Measurements from ENCODE around the gene MIA3.

Gene MIA3

DNA sequence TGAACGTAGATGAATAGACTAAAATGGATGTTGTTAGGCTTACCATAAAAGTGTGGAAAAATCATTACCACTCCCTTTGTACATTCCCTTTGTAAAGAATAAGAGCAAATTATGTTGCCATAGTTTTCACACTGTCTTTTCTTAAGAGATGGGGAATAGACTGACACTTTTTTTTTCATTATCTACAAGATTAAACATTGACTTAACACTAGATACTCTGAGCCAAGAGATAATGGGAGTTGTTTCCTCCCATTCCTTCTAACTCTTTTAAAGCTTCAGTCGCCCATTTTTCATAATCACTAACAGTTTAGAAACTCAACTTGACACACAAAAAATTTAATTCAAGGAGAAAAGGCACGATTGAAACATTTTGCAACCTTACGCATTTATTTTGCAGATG lies 84.3 kb downstream of the MIA3 start:
- H2AFZ ChIP-seq (ENCODE audit: low read length) = no peak overlapping the region
- H3K79me2 ChIP-seq (ENCODE audit: insufficient read depth, low read length) = peaks cover 31% of the 10 kb centered on the region
- no peaks in the 10 kb centered on the region for H3F3A ChIP-seq (ENCODE audit: low read depth)
- H3K4me2 ChIP-seq (ENCODE audit: low read depth, low read length, poor library complexity, severe bottlenecking) = no peak overlapping the region
- TF ChIP-seq, protein P1, sequence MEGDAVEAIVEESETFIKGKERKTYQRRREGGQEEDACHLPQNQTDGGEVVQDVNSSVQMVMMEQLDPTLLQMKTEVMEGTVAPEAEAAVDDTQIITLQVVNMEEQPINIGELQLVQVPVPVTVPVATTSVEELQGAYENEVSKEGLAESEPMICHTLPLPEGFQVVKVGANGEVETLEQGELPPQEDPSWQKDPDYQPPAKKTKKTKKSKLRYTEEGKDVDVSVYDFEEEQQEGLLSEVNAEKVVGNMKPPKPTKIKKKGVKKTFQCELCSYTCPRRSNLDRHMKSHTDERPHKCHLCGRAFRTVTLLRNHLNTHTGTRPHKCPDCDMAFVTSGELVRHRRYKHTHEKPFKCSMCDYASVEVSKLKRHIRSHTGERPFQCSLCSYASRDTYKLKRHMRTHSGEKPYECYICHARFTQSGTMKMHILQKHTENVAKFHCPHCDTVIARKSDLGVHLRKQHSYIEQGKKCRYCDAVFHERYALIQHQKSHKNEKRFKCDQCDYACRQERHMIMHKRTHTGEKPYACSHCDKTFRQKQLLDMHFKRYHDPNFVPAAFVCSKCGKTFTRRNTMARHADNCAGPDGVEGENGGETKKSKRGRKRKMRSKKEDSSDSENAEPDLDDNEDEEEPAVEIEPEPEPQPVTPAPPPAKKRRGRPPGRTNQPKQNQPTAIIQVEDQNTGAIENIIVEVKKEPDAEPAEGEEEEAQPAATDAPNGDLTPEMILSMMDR (conservative IDR thresholded peaks at IDR 0.05; ENCODE audit: low read length) = no peak
- no peak for TF ChIP-seq EZH2phosphoT487 (IDR thresholded peaks at IDR 0.05; ENCODE audit: borderline replicate concordance)
- H3K9me3 ChIP-seq (ENCODE audit: insufficient read depth, low read depth, low read length) = peaks cover 5% of the 10 kb centered on the region; the same call in 1 of the 2 replicates
- H3K4me3 ChIP-seq (ENCODE audit: low read length, poor library complexity, severe bottlenecking) = no peak overlapping the region
- no peak overlapping the region for H3K9ac ChIP-seq (ENCODE audit: low read depth, low read length, poor library complexity, severe bottlenecking)
- no peaks in the 10 kb centered on the region for H3K9me2 ChIP-seq (replicated peaks; ENCODE audit: low read depth, low read length)
- no peaks in the 10 kb centered on the region for H4K20me1 ChIP-seq (ENCODE audit: insufficient read depth, low read length, poor library complexity, severe bottlenecking)
- H3K36me3 ChIP-seq (ENCODE audit: insufficient read depth, low read length) = peaks cover 15% of the 10 kb centered on the region
- H3K27me3 ChIP-seq (ENCODE audit: insufficient read depth, low read length, poor library complexity, severe bottlenecking) = no peaks in the 10 kb centered on the region
- H3K4me1 ChIP-seq (ENCODE audit: insufficient read depth, low read length, poor library complexity, severe bottlenecking) = no peaks in the 10 kb centered on the region

- no peaks in the 10 kb centered on the region for H3K27me3 ChIP-seq (ENCODE audit: insufficient read depth, low read length, poor library complexity, severe bottlenecking)
- no peak for TF ChIP-seq EZH2phosphoT487 (IDR thresholded peaks at IDR 0.05; ENCODE audit: borderline replicate concordance)
- TF ChIP-seq, protein P1 (conservative IDR thresholded peaks at IDR 0.05; ENCODE audit: low read length) = no peak
- H3K9ac ChIP-seq (ENCODE audit: low read depth, low read length, poor library complexity, severe bottlenecking) = no peak overlapping the region
- H3K4me3 ChIP-seq (ENCODE audit: low read length, poor library complexity, severe bottlenecking) = no peak overlapping the region
- no peaks in the 10 kb centered on the region for H3F3A ChIP-seq (ENCODE audit: low read depth)
- H2AFZ ChIP-seq (ENCODE audit: low read length) = no peak overlapping the region
- no peaks in the 10 kb centered on the region for H3K4me1 ChIP-seq (ENCODE audit: insufficient read depth, low read length, poor library complexity, severe bottlenecking)
- H3K9me2 ChIP-seq (replicated peaks; ENCODE audit: low read depth, low read length) = no peaks in the 10 kb centered on the region
- peaks cover 5% of the 10 kb centered on the region; the same call in 1 of the 2 replicates for H3K9me3 ChIP-seq (ENCODE audit: insufficient read depth, low read depth, low read length)
- H3K79me2 ChIP-seq (ENCODE audit: insufficient read depth, low read length) = peaks cover 47% of the 10 kb centered on the region
- H3K4me2 ChIP-seq (ENCODE audit: low read depth, low read length, poor library complexity, severe bottlenecking) = no peak overlapping the region
- H4K20me1 ChIP-seq (ENCODE audit: insufficient read depth, low read length, poor library complexity, severe bottlenecking) = no peaks in the 10 kb centered on the region
- peaks cover 15% of the 10 kb centered on the region for H3K36me3 ChIP-seq (ENCODE audit: insufficient read depth, low read length)
Observed at GRCh38 chr1:222704260-222704659, 86.4 kb downstream of the MIA3 start.

GRCh38 chr1:222706815-222707214 lies 88.9 kb downstream of the MIA3 start:
- peaks cover 13% of the 10 kb centered on the region for H4K20me1 ChIP-seq (ENCODE audit: insufficient read depth, low read length, poor library complexity, severe bottlenecking)
- TF ChIP-seq EZH2phosphoT487 (IDR thresholded peaks at IDR 0.05; ENCODE audit: borderline replicate concordance) = no peak
- TF ChIP-seq, protein P1 (conservative IDR thresholded peaks at IDR 0.05; ENCODE audit: low read length) = peak; percentile 33
- peaks cover 5% of the 10 kb centered on the region; the same call in 1 of the 2 replicates for H3K9me3 ChIP-seq (ENCODE audit: insufficient read depth, low read depth, low read length)
- no peak overlapping the region for H3K9ac ChIP-seq (ENCODE audit: low read depth, low read length, poor library complexity, severe bottlenecking)
- no peak overlapping the region for H3K4me3 ChIP-seq (ENCODE audit: low read length, poor library complexity, severe bottlenecking)
- peaks cover 16% of the 10 kb centered on the region for H3K4me1 ChIP-seq (ENCODE audit: insufficient read depth, low read length, poor library complexity, severe bottlenecking)
- H3K27me3 ChIP-seq (ENCODE audit: insufficient read depth, low read length, poor library complexity, severe bottlenecking) = no peaks in the 10 kb centered on the region
- H3K79me2 ChIP-seq (ENCODE audit: insufficient read depth, low read length) = peaks cover 71% of the 10 kb centered on the region
- H3F3A ChIP-seq (ENCODE audit: low read depth) = no peaks in the 10 kb centered on the region; the same call in 1 of the 2 replicates
- no peak overlapping the region for H2AFZ ChIP-seq (ENCODE audit: low read length)
- peaks cover 9% of the 10 kb centered on the region for H3K36me3 ChIP-seq (ENCODE audit: insufficient read depth, low read length)
- no peaks in the 10 kb centered on the region for H3K9me2 ChIP-seq (replicated peaks; ENCODE audit: low read depth, low read length)
- no peak overlapping the region for H3K4me2 ChIP-seq (ENCODE audit: low read depth, low read length, poor library complexity, severe bottlenecking)
